Osteocyte (in vitro differentiated cells): Measurements from ENCODE around the gene KRT6A. TPM values are rescaled to one million over a fixed set of nuclear protein-coding genes. Genes with fewer than 3 reads are reported as not detected.

Experiments
- DNase-seq: peaks from one replicate; pipeline ENCODE4 v3.0.0; 2021; ENCODE audit warnings: mixed read lengths; ENCODE audit not compliant: unreplicated experiment; ENCODE audit errors: extremely low spot score
- H3K27ac Mint-ChIP-seq: one replicate; pipeline ENCODE4 v1.8.0; 2021; ENCODE audit warnings: mild to moderate bottlenecking, mixed read lengths; ENCODE audit not compliant: unreplicated experiment
- H3K27me3 Mint-ChIP-seq: one replicate; pipeline ENCODE4 v1.8.0; 2021; ENCODE audit warnings: mixed read lengths; ENCODE audit not compliant: unreplicated experiment
- H3K36me3 Mint-ChIP-seq: one replicate; pipeline ENCODE4 v1.8.0; 2021; ENCODE audit warnings: mixed read lengths; ENCODE audit not compliant: unreplicated experiment
- H3K4me1 Mint-ChIP-seq: one replicate; pipeline ENCODE4 v1.8.0; 2021; ENCODE audit warnings: mixed read lengths; ENCODE audit not compliant: unreplicated experiment
- H3K4me3 Mint-ChIP-seq: one replicate; pipeline ENCODE4 v1.8.0; 2021; ENCODE audit warnings: mild to moderate bottlenecking, moderate library complexity, mixed read lengths; ENCODE audit not compliant: unreplicated experiment
- H3K9me3 Mint-ChIP-seq: one replicate; pipeline ENCODE4 v1.8.0; 2021; ENCODE audit warnings: mixed read lengths; ENCODE audit not compliant: unreplicated experiment
- CTCF ChIP-seq: fragments of 200-600 bp; sonication (generic); IDR thresholded peaks from 2 replicates; pipeline ENCODE4 v1.5.0; 2021; ENCODE audit warnings: antibody characterized with exemption, mild to moderate bottlenecking, moderate library complexity
- total RNA-seq: library from RNA; stranded (reverse); gene quantifications from 2 replicates; pipeline ENCODE4 v1.2.1, GENCODE V29; 2021

KRT6A gene
- total RNA-seq, 1 donor from 2014 or later, result not detected

- Mint-ChIP-seq H3K4me3 (no peak overlapping the region), H3K9me3 (no peaks in the 10 kb centered on the region), H3K36me3 (no peaks in the 10 kb centered on the region), H3K27me3 (peaks cover 52% of the 10 kb centered on the region), H3K4me1 (peaks cover 3% of the 10 kb centered on the region), H3K27ac (no peak overlapping the region)
- DNase-seq, result peak; percentile 71
- no peak for TF ChIP-seq CTCF
Measured at GRCh38 chr12:52518574-52519386, 25.7 kb upstream of the KRT6A start.

GRCh38 chr12:52517888-52518287 is 24.8 kb upstream of the KRT6A start:
- peaks cover 3% of the 10 kb centered on the region for H3K4me1 Mint-ChIP-seq
- peaks cover 61% of the 10 kb centered on the region for H3K27me3 Mint-ChIP-seq
- TF ChIP-seq CTCF, result no peak
- DNase-seq, result peak; percentile 56
- H3K36me3 Mint-ChIP-seq, result no peaks in the 10 kb centered on the region
- no peaks in the 10 kb centered on the region for H3K9me3 Mint-ChIP-seq
- no peak overlapping the region for H3K4me3 Mint-ChIP-seq
- no peak overlapping the region for H3K27ac Mint-ChIP-seq

DNA sequence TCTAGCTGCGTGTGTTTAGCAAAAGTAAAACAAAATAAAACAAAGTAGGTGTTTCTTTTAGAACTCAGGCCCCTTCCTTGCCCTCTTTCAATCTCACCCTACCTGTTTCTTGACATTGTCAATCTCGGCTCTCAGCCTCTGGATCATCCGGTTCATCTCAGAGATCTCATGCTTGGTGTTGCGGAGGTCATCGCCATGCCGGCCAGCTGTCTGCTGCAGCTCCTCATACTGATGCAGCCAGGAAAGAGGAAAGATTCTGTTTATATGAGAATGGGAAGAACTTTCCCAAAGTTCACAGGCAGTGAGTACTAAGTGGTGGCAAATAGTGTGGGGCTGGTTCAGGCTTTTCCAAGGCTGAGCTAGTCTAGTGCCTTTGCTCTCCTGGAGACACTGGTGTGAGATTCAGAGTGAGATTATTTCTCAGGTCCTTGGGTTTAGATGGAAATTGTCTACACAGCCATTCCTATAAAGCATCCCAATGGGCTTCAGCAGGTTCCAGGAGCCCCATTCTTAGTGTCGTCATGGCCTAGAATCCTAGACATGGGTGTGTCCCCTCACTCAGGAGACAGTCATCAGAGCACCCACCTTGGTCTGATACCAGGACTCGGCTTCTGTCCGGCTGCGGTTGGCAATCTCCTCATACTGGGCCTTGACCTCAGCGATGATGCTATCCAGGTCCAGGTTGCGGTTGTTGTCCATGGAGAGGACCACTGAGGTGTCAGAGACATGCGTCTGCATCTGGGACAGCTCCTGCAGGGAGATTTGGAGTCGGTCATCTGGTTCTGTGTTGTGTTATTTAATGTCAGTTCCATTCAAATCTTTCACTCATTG is 24.2 kb upstream of the KRT6A start:
- DNase-seq, result peak; percentile 74
- Mint-ChIP-seq H3K4me1 (no peaks in the 10 kb centered on the region), H3K27me3 (peaks cover 63% of the 10 kb centered on the region), H3K9me3 (no peaks in the 10 kb centered on the region), H3K36me3 (no peaks in the 10 kb centered on the region), H3K27ac (no peak overlapping the region), H3K4me3 (no peak overlapping the region)
- no peak for TF ChIP-seq CTCF

- TF ChIP-seq CTCF, result no peak
- H3K36me3 Mint-ChIP-seq, result no peaks in the 10 kb centered on the region
- H3K27ac Mint-ChIP-seq, result no peak overlapping the region
- peaks cover 61% of the 10 kb centered on the region for H3K27me3 Mint-ChIP-seq
- no peaks in the 10 kb centered on the region for H3K4me1 Mint-ChIP-seq
- H3K4me3 Mint-ChIP-seq, result no peak overlapping the region
- peaks cover 2% of the 10 kb centered on the region for H3K9me3 Mint-ChIP-seq
- peak; percentile 23 for DNase-seq
Measured at GRCh38 chr12:52515927-52516831, 23.1 kb upstream of the KRT6A start.
